ENCODE results near the gene RAB14.

The RAB14 gene

GRCh38 chr9:121206516-121207370 lies 5.1 kb upstream of the RAB14 start:
- H3K27ac ChIP-seq (ENCODE audit: low read length), result no peak overlapping the region
- no peak overlapping the region for H3K4me3 ChIP-seq (ENCODE audit: low read length)

GRCh38 chr9:121204611-121205010 lies 2.9 kb upstream of the RAB14 start:
- Histone ChIP-seq H3K36me3 (ENCODE audit: control insufficient read depth, insufficient read depth, low read length) (no peaks in the 10 kb centered on the region), H3K4me1 (ENCODE audit: control insufficient read depth, insufficient read depth, low read length) (peaks cover 2% of the 10 kb centered on the region; the same call in 1 of the 2 replicates), H3K9me3 (ENCODE audit: control insufficient read depth, insufficient read depth, low read length) (no peaks in the 10 kb centered on the region), H3K4me3 (ENCODE audit: low read length) (no peak overlapping the region), H3K27me3 (ENCODE audit: control insufficient read depth, insufficient read depth, low read length) (no peaks in the 10 kb centered on the region), H3K27ac (ENCODE audit: low read length) (no peak overlapping the region)
- DNase-seq (ENCODE audit: low read depth, low spot score), result no peak

More at GRCh38 chr9:121206516-121207370, 5.1 kb upstream of the RAB14 start:
- Histone ChIP-seq H3K27me3 (ENCODE audit: control insufficient read depth, insufficient read depth, low read length) (no peaks in the 10 kb centered on the region), H3K9me3 (ENCODE audit: control insufficient read depth, insufficient read depth, low read length) (no peaks in the 10 kb centered on the region), H3K4me1 (ENCODE audit: control insufficient read depth, insufficient read depth, low read length) (peaks cover 2% of the 10 kb centered on the region; the same call in 1 of the 2 replicates), H3K36me3 (ENCODE audit: control insufficient read depth, insufficient read depth, low read length) (no peaks in the 10 kb centered on the region)
- no peak for DNase-seq (ENCODE audit: low read depth, low spot score)
- WGBS (ENCODE audit: insufficient coverage, insufficient read length), result no CpG with 5 or more reads among the region's 8 CpGs

GRCh38 chr9:121204121-121204520 lies 2.5 kb upstream of the RAB14 start:
- WGBS (ENCODE audit: insufficient coverage, insufficient read length), result no CpG with 5 or more reads among the region's 2 CpGs
- H3K4me1 ChIP-seq (ENCODE audit: control insufficient read depth, insufficient read depth, low read length), result peaks cover 2% of the 10 kb centered on the region; the same call in 1 of the 2 replicates

GRCh38 chr9:121201045-121201737 lies 478 bp downstream of the RAB14 start:
- Histone ChIP-seq H3K27me3 (ENCODE audit: control insufficient read depth, insufficient read depth, low read length) (no peaks in the 10 kb centered on the region), H3K4me1 (ENCODE audit: control insufficient read depth, insufficient read depth, low read length) (no peaks in the 10 kb centered on the region), H3K36me3 (ENCODE audit: control insufficient read depth, insufficient read depth, low read length) (no peaks in the 10 kb centered on the region), H3K9me3 (ENCODE audit: control insufficient read depth, insufficient read depth, low read length) (no peaks in the 10 kb centered on the region), H3K4me3 (ENCODE audit: low read length) (peak overlapping the region; percentile 73), H3K27ac (ENCODE audit: low read length) (no peak overlapping the region)
- no CpG with 5 or more reads among the region's 81 CpGs for WGBS (ENCODE audit: insufficient coverage, insufficient read length)
- no peak for DNase-seq (ENCODE audit: low read depth, low spot score)

More at GRCh38 chr9:121204121-121204520, 2.5 kb upstream of the RAB14 start:
- no peak for DNase-seq (ENCODE audit: low read depth, low spot score)
- Histone ChIP-seq H3K4me3 (ENCODE audit: low read length) (no peak overlapping the region), H3K9me3 (ENCODE audit: control insufficient read depth, insufficient read depth, low read length) (no peaks in the 10 kb centered on the region), H3K27ac (ENCODE audit: low read length) (no peak overlapping the region), H3K27me3 (ENCODE audit: control insufficient read depth, insufficient read depth, low read length) (no peaks in the 10 kb centered on the region), H3K36me3 (ENCODE audit: control insufficient read depth, insufficient read depth, low read length) (no peaks in the 10 kb centered on the region)

GRCh38 chr9:121200356-121200755 lies 1.3 kb downstream of the RAB14 start:
- whole genome bisulfite sequencing (ENCODE audit: insufficient coverage, insufficient read length), result no CpG with 5 or more reads among the region's 4 CpGs
- no peak overlapping the region for H3K27ac ChIP-seq (ENCODE audit: low read length)
- H3K27me3 ChIP-seq (ENCODE audit: control insufficient read depth, insufficient read depth, low read length), result no peaks in the 10 kb centered on the region
- DNase-seq (ENCODE audit: low read depth, low spot score), result no peak
- H3K4me1 ChIP-seq (ENCODE audit: control insufficient read depth, insufficient read depth, low read length), result no peaks in the 10 kb centered on the region
- no peaks in the 10 kb centered on the region for H3K9me3 ChIP-seq (ENCODE audit: control insufficient read depth, insufficient read depth, low read length)
- no peaks in the 10 kb centered on the region for H3K36me3 ChIP-seq (ENCODE audit: control insufficient read depth, insufficient read depth, low read length)
- H3K4me3 ChIP-seq (ENCODE audit: low read length), result peak overlapping the region; percentile 73; the same call in 1 of the 2 replicates

- H3K36me3 ChIP-seq (ENCODE audit: control insufficient read depth, insufficient read depth, low read length), result no peaks in the 10 kb centered on the region
- DNase-seq (ENCODE audit: low read depth, low spot score), result no peak
- H3K27me3 ChIP-seq (ENCODE audit: control insufficient read depth, insufficient read depth, low read length), result no peaks in the 10 kb centered on the region
- H3K4me1 ChIP-seq (ENCODE audit: control insufficient read depth, insufficient read depth, low read length), result no peaks in the 10 kb centered on the region
- H3K27ac ChIP-seq (ENCODE audit: low read length), result no peak overlapping the region
- H3K9me3 ChIP-seq (ENCODE audit: control insufficient read depth, insufficient read depth, low read length), result no peaks in the 10 kb centered on the region
- no peak overlapping the region for H3K4me3 ChIP-seq (ENCODE audit: low read length)
- no CpG with 5 or more reads among the region's 2 CpGs for WGBS (ENCODE audit: insufficient coverage, insufficient read length)
These were observed 1.7 kb downstream of the RAB14 start for GRCh38 chr9:121199921-121200320.

GRCh38 chr9:121198512-121199042 lies 3.1 kb downstream of the RAB14 start:
- Histone ChIP-seq H3K9me3 (ENCODE audit: control insufficient read depth, insufficient read depth, low read length) (no peaks in the 10 kb centered on the region), H3K36me3 (ENCODE audit: control insufficient read depth, insufficient read depth, low read length) (no peaks in the 10 kb centered on the region), H3K27me3 (ENCODE audit: control insufficient read depth, insufficient read depth, low read length) (no peaks in the 10 kb centered on the region), H3K4me1 (ENCODE audit: control insufficient read depth, insufficient read depth, low read length) (no peaks in the 10 kb centered on the region), H3K4me3 (ENCODE audit: low read length) (no peak overlapping the region), H3K27ac (ENCODE audit: low read length) (no peak overlapping the region)
- WGBS (ENCODE audit: insufficient coverage, insufficient read length), result no CpG with 5 or more reads among the region's 4 CpGs
- no peak for DNase-seq (ENCODE audit: low read depth, low spot score)

- Histone ChIP-seq H3K4me3 (ENCODE audit: low read length) (no peak overlapping the region), H3K4me1 (ENCODE audit: control insufficient read depth, insufficient read depth, low read length) (no peaks in the 10 kb centered on the region), H3K36me3 (ENCODE audit: control insufficient read depth, insufficient read depth, low read length) (no peaks in the 10 kb centered on the region), H3K9me3 (ENCODE audit: control insufficient read depth, insufficient read depth, low read length) (no peaks in the 10 kb centered on the region), H3K27me3 (ENCODE audit: control insufficient read depth, insufficient read depth, low read length) (no peaks in the 10 kb centered on the region), H3K27ac (ENCODE audit: low read length) (no peak overlapping the region)
- no peak for DNase-seq (ENCODE audit: low read depth, low spot score)
- no CpG with 5 or more reads among the region's 1 CpG for WGBS (ENCODE audit: insufficient coverage, insufficient read length)
These were observed 4.5 kb downstream of the RAB14 start for GRCh38 chr9:121197132-121197531.

GRCh38 chr9:121196389-121196788 lies 5.3 kb downstream of the RAB14 start:
- no peaks in the 10 kb centered on the region for H3K4me1 ChIP-seq (ENCODE audit: control insufficient read depth, insufficient read depth, low read length)
- H3K4me3 ChIP-seq (ENCODE audit: low read length), result no peak overlapping the region
- no peaks in the 10 kb centered on the region for H3K36me3 ChIP-seq (ENCODE audit: control insufficient read depth, insufficient read depth, low read length)
- WGBS (ENCODE audit: insufficient coverage, insufficient read length), result no CpG with 5 or more reads among the region's 4 CpGs
- DNase-seq (ENCODE audit: low read depth, low spot score), result no peak
- H3K27me3 ChIP-seq (ENCODE audit: control insufficient read depth, insufficient read depth, low read length), result no peaks in the 10 kb centered on the region
- no peaks in the 10 kb centered on the region for H3K9me3 ChIP-seq (ENCODE audit: control insufficient read depth, insufficient read depth, low read length)
- H3K27ac ChIP-seq (ENCODE audit: low read length), result no peak overlapping the region

GRCh38 chr9:121194730-121195129 lies 6.9 kb downstream of the RAB14 start:
- no peaks in the 10 kb centered on the region for H3K36me3 ChIP-seq (ENCODE audit: control insufficient read depth, insufficient read depth, low read length)
- WGBS (ENCODE audit: insufficient coverage, insufficient read length), result no CpG with 5 or more reads among the region's 1 CpG
- no peaks in the 10 kb centered on the region for H3K9me3 ChIP-seq (ENCODE audit: control insufficient read depth, insufficient read depth, low read length)
- no peak overlapping the region for H3K27ac ChIP-seq (ENCODE audit: low read length)
- H3K4me3 ChIP-seq (ENCODE audit: low read length), result no peak overlapping the region
- no peaks in the 10 kb centered on the region for H3K27me3 ChIP-seq (ENCODE audit: control insufficient read depth, insufficient read depth, low read length)
- no peaks in the 10 kb centered on the region for H3K4me1 ChIP-seq (ENCODE audit: control insufficient read depth, insufficient read depth, low read length)
- no peak for DNase-seq (ENCODE audit: low read depth, low spot score)
